H1 (cell line): Measurements from ENCODE around the gene CACNA1C. TPM values are rescaled to one million over a fixed set of nuclear protein-coding genes. Genes with fewer than 3 reads are reported as not detected.

Experiments
- CTCF ChIA-PET: fragments of 300-600 bp; sonication (Branson Sonifier 250); formaldehyde crosslinking; loops from one replicate; lab custom pipeline; 2021; ENCODE audit not compliant: partially characterized antibody; lab: Charles Lee
- POLR2A ChIA-PET: fragments of 300-600 bp; sonication (Branson Sonifier 250); formaldehyde crosslinking; loops from one replicate; lab custom pipeline; 2021; ENCODE audit warnings: inconsistent platforms; ENCODE audit not compliant: partially characterized antibody; lab: Charles Lee
- DNase-seq, 2 experiments: peaks; one replicate each; pipeline versions ENCODE4 v3.0.0 to v3.0.0-alpha.2; 2010 to 2022; ENCODE audit warnings: low spot score in 2 of 2, low read depth in 1 of 2, mixed read lengths in 1 of 2
- FAIRE-seq: peaks from 2 replicates; lab custom pipeline; 2011; peaks lifted over from hg19 to GRCh38; lab: Jason Lieb, UNC
- H2AFZ ChIP-seq: 2 replicates; pipeline ENCODE4 v1.8.1; 2012; ENCODE audit warnings: low read length, inconsistent platforms
- H2AK5ac ChIP-seq: 2 replicates; pipeline ENCODE4 v1.6.1; 2013; ENCODE audit warnings: low read depth, low read length
- H2BK120ac ChIP-seq: replicated peaks from 2 replicates; pipeline ENCODE3; 2013; ENCODE audit warnings: low read depth, low read length, inconsistent platforms
- H2BK12ac ChIP-seq: 2 replicates; pipeline ENCODE4 v1.6.1; 2013; ENCODE audit warnings: low read depth, low read length
- H2BK15ac ChIP-seq: 2 replicates; pipeline ENCODE4 v1.6.1; 2013; ENCODE audit warnings: low read length
- H2BK20ac ChIP-seq: 2 replicates; pipeline ENCODE4 v1.6.1; 2013; ENCODE audit warnings: low read length
- H2BK5ac ChIP-seq: 2 replicates; pipeline ENCODE4 v1.6.1; 2013; ENCODE audit warnings: low read depth, low read length
- H3K14ac ChIP-seq: 2 replicates; pipeline ENCODE4 v1.6.1; 2013; ENCODE audit warnings: inconsistent platforms; ENCODE audit not compliant: insufficient read length
- H3K18ac ChIP-seq: 2 replicates; pipeline ENCODE4 v1.6.1; 2013; ENCODE audit warnings: low read length; ENCODE audit errors: extremely low read depth
- H3K23ac ChIP-seq: 2 replicates; pipeline ENCODE4 v1.6.1; 2013; ENCODE audit warnings: inconsistent platforms; ENCODE audit not compliant: insufficient read length
- H3K23me2 ChIP-seq: 2 replicates; pipeline ENCODE4 v1.6.1; 2013; ENCODE audit warnings: low read depth, low read length
- H3K27ac ChIP-seq: 2 replicates; pipeline ENCODE4 v1.6.1; 2011; ENCODE audit warnings: low read depth, low read length, inconsistent platforms
- H3K27me3 ChIP-seq, 4 experiments: replicated peaks in 1 of 4; 1 replicate in 1 of 4; 2 replicates in 3 of 4; pipeline versions ENCODE4 v1.6.1 to v1.8.1; 2011 to 2013; ENCODE audit warnings: low read length in 3 of 4, mild to moderate bottlenecking in 3 of 4, inconsistent platforms in 2 of 4, mixed read lengths in 2 of 4, moderate library complexity in 1 of 4; ENCODE audit not compliant: control insufficient read depth in 3 of 4, insufficient read depth in 3 of 4; ENCODE audit errors: extremely low read depth in 1 of 4
- H3K36me3 ChIP-seq, 4 experiments: 2 replicates each; pipeline versions ENCODE4 v1.6.1 to v1.8.1; 2011 to 2013; ENCODE audit warnings: mild to moderate bottlenecking in 4 of 4, low read length in 3 of 4, moderate library complexity in 2 of 4, control low read depth in 1 of 4, inconsistent platforms in 1 of 4; ENCODE audit not compliant: insufficient read depth in 4 of 4, control insufficient read depth in 2 of 4
- H3K4ac ChIP-seq: replicated peaks from 2 replicates; pipeline ENCODE3; 2013; ENCODE audit warnings: low read length, low read depth, mixed read lengths, inconsistent platforms; ENCODE audit not compliant: insufficient read length
- H3K4me1 ChIP-seq, 4 experiments: replicated peaks in 1 of 4; 1 replicate in 1 of 4; 2 replicates in 3 of 4; pipeline versions ENCODE4 v1.6.1 to v1.8.1; 2011 to 2013; ENCODE audit warnings: low read length in 3 of 4, inconsistent platforms in 2 of 4, mixed read lengths in 1 of 4; ENCODE audit not compliant: insufficient read depth in 4 of 4, control insufficient read depth in 3 of 4
- H3K4me2 ChIP-seq, 2 experiments: 2 replicates each; pipeline versions ENCODE4 v1.6.1 to v1.8.1; 2011 to 2013; ENCODE audit warnings: low read depth in 2 of 2, low read length in 2 of 2, control low read depth in 1 of 2, inconsistent platforms in 1 of 2, mild to moderate bottlenecking in 1 of 2; ENCODE audit not compliant: insufficient read depth in 1 of 2
- H3K4me3 ChIP-seq, 4 experiments: fragments of 200-600, 300-600 bp in 1 of 4; sonication (generic), shearing (Covaris generic), sonication (Bioruptor Twin) in 1 of 4; 2 replicates each; pipeline versions ENCODE4 v1.5.1 to v1.8.1; 2011 to 2016; ENCODE audit warnings: low read length in 4 of 4, low read depth in 3 of 4, control low read depth in 2 of 4, inconsistent platforms in 2 of 4, mild to moderate bottlenecking in 2 of 4, mixed read lengths in 1 of 4, moderate library complexity in 1 of 4; ENCODE audit not compliant: insufficient read depth in 2 of 4; ENCODE audit errors: extremely low read depth in 1 of 4
- H3K56ac ChIP-seq: replicated peaks from 2 replicates; pipeline ENCODE3; 2013; ENCODE audit warnings: low read depth, mild to moderate bottlenecking, mixed read lengths, low read length, inconsistent platforms; ENCODE audit not compliant: insufficient read length
- H3K79me1 ChIP-seq: 2 replicates; pipeline ENCODE4 v1.6.1; 2013; ENCODE audit warnings: low read depth, low read length, control low read depth
- H3K79me2 ChIP-seq, 2 experiments: 2 replicates each; pipeline versions ENCODE4 v1.6.1 to v1.8.1; 2012 to 2013; ENCODE audit warnings: low read length in 2 of 2, mild to moderate bottlenecking in 2 of 2, inconsistent platforms in 1 of 2; ENCODE audit not compliant: insufficient read depth in 2 of 2, control insufficient read depth in 1 of 2
- H3K9ac ChIP-seq, 4 experiments: replicated peaks in 1 of 4; 1 replicate in 1 of 4; 2 replicates in 3 of 4; pipeline versions ENCODE4 v1.6.1 to v1.8.1; 2011 to 2013; ENCODE audit warnings: low read depth in 3 of 4, low read length in 3 of 4, control low read depth in 2 of 4, mild to moderate bottlenecking in 2 of 4, moderate library complexity in 2 of 4, inconsistent platforms in 1 of 4; ENCODE audit errors: extremely low read depth in 1 of 4
- H3K9me3 ChIP-seq, 2 experiments: 2 replicates each; pipeline versions ENCODE4 v1.6.1 to v1.8.1; 2012 to 2013; ENCODE audit warnings: mild to moderate bottlenecking in 2 of 2, moderate library complexity in 2 of 2, control low read depth in 1 of 2, inconsistent platforms in 1 of 2, low read depth in 1 of 2, low read length in 1 of 2, mixed read lengths in 1 of 2; ENCODE audit not compliant: insufficient read depth in 2 of 2
- H4K20me1 ChIP-seq, 2 experiments: replicated peaks in 1 of 2; 2 replicates each; pipeline versions ENCODE3 to v1.8.1; 2011 to 2013; ENCODE audit warnings: inconsistent platforms in 2 of 2, low read length in 2 of 2, mild to moderate bottlenecking in 1 of 2; ENCODE audit not compliant: insufficient read depth in 2 of 2, control insufficient read depth in 1 of 2
- H4K5ac ChIP-seq: 2 replicates; pipeline ENCODE4 v1.6.1; 2013; ENCODE audit warnings: low read length, low read depth, mixed read lengths, inconsistent platforms; ENCODE audit not compliant: insufficient read length
- H4K8ac ChIP-seq: 2 replicates; pipeline ENCODE4 v1.8.0; 2013; ENCODE audit warnings: mild to moderate bottlenecking, moderate library complexity, low read length, inconsistent platforms; ENCODE audit not compliant: insufficient read depth; ENCODE audit errors: extremely low read depth
- H4K91ac ChIP-seq: replicated peaks from 2 replicates; pipeline ENCODE3; 2013; ENCODE audit warnings: low read length, mixed read lengths, inconsistent platforms; ENCODE audit not compliant: insufficient read length
- ATF3 ChIP-seq: IDR thresholded peaks from 2 replicates; pipeline ENCODE4 v1.6.1; 2011; ENCODE audit warnings: low read depth, mild to moderate bottlenecking, low read length; ENCODE audit not compliant: insufficient read depth
- CBX5 ChIP-seq: fragments of 300-800, 300-1000 bp; sonication (generic); IDR thresholded peaks from 2 replicates; pipeline ENCODE4 v1.7.1; 2016; ENCODE audit warnings: antibody characterized with exemption, low read length, low read depth
- CHD1 ChIP-seq: IDR thresholded peaks from 2 replicates; pipeline ENCODE4 v1.6.1; 2012; ENCODE audit warnings: low read depth, low read length, improper control_type of control experiment
- CHD2 ChIP-seq: IDR thresholded peaks from 2 replicates; pipeline ENCODE4 v1.6.1; 2012; ENCODE audit warnings: low read length, improper control_type of control experiment
- CREB1 ChIP-seq: IDR thresholded peaks from 2 replicates; pipeline ENCODE4 v1.6.1; 2012; ENCODE audit warnings: inconsistent platforms
- EP300 ChIP-seq, 2 experiments: IDR thresholded peaks; 1 replicate in 1 of 2; 2 replicates in 1 of 2; pipeline ENCODE4 v1.6.1; 2011 to 2012; ENCODE audit warnings: low read depth in 2 of 2, low read length in 2 of 2, mild to moderate bottlenecking in 2 of 2, borderline replicate concordance in 1 of 2, inconsistent platforms in 1 of 2, moderate library complexity in 1 of 2
- GABPA ChIP-seq: IDR thresholded peaks from 2 replicates; pipeline ENCODE4 v1.6.1; 2011; ENCODE audit warnings: mild to moderate bottlenecking, low read length, moderate library complexity, borderline replicate concordance; ENCODE audit not compliant: insufficient read depth
- GTF2F1 ChIP-seq: IDR thresholded peaks from 2 replicates; pipeline ENCODE4 v1.6.1; 2012; ENCODE audit warnings: low read depth, low read length, improper control_type of control experiment, borderline replicate concordance
- POLR2A ChIP-seq, 2 experiments: IDR thresholded peaks; 1 replicate in 1 of 2; 2 replicates in 1 of 2; pipeline ENCODE4 v1.6.1; 2011; ENCODE audit warnings: low read depth in 2 of 2, low read length in 2 of 2, mild to moderate bottlenecking in 2 of 2; ENCODE audit errors: control extremely low read depth in 1 of 2
- POLR2AphosphoS5 ChIP-seq: IDR thresholded peaks from 2 replicates; pipeline ENCODE4 v1.6.1; 2011; ENCODE audit warnings: low read depth, low read length
- SAP30 ChIP-seq: fragments of 300-600 bp; sonication (generic); IDR thresholded peaks from 2 replicates; pipeline ENCODE4 v1.7.1; 2012; ENCODE audit warnings: low read length, moderate library complexity, mild to moderate bottlenecking, inconsistent platforms; ENCODE audit not compliant: insufficient read depth, insufficient replicate concordance
- SP1 ChIP-seq: IDR thresholded peaks from 2 replicates; pipeline ENCODE4 v1.6.1; 2011; ENCODE audit warnings: low read depth, low read length
- TAF1 ChIP-seq: IDR thresholded peaks from 2 replicates; pipeline ENCODE4 v1.6.1; 2011; ENCODE audit warnings: mild to moderate bottlenecking, low read depth, low read length
- WGBS, 2 experiments: shearing (Covaris generic) in 1 of 2; methylation state at CpG; one replicate each; pipeline versions ENCODE4 v1.1.6 to v1.1.7; 2013 to 2015; ENCODE audit warnings: low lambda C conversion rate in 2 of 2, mixed read lengths in 2 of 2, inconsistent platforms in 1 of 2, low coverage in 1 of 2, missing lambda C conversion rate in 1 of 2; ENCODE audit not compliant: insufficient replicate concordance in 2 of 2, insufficient coverage in 1 of 2, insufficient read length in 1 of 2; ENCODE audit errors: extremely low coverage in 1 of 2, missing lambda C conversion rate in 1 of 2; 5-methylcytosine and 5-hydroxymethylcytosine counted together
- polyA plus RNA-seq, 7 experiments: library from polyadenylated mRNA; depleted of rRNA in 3 of 7; stranded (reverse) in 5 of 7; unstranded in 2 of 7; fragments of >200 nt in 5 of 7; fragments of 200-250 nt in 2 of 7; gene quantifications; 1 replicate in 5 of 7; 2 replicates in 1 of 7; 4 replicates in 1 of 7; pipeline versions ENCODE4 v1.2.1 to v1.2.3, GENCODE V29; 2011 to 2013; ENCODE audit warnings: missing spikeins in 2 of 7, mixed read lengths in 2 of 7
- total RNA-seq: library from RNA; stranded (reverse); fragmentation: NEBNext Ultra II Directional; extraction: Animal tissue kit (Norgen Biotek cat#: 25700); gene quantifications from 2 replicates; pipeline ENCODE4 v1.2.1, GENCODE V29; 2021

CACNA1C gene
- total and polyA plus RNA-seq, 2 of the 8 experiments (the other 6 are each of a cell fraction or from before 2014, with no cell fraction given): 1.3 TPM

DNA sequence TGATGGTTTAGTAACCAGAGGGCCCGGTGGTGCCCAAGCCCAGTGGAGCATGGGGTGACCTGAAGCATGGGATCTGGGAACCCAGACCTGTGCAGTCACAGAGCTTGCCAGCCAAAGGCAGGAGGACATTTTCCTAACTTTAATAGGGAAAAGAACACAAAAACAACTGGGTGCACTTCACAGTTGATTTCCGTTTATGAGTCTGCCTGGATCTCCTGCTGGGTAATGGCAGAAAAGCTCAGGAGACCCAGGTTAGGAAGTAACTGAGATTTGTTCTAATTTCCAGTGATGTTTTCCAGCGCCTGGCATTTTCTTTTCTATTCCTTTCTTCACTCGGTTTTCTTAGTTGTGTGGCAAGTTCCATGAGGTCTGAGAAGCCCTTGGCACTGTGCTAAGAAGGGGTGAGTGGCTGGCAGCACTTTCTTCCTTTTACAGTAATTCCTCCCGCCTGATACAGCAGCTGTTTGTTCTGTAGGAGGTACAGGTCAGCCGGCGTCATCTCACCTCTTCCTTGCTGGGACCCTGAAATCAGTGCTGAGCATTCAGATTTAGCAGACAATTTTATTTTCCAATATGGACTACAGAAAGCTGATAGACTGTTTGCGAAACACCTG, 5.1 kb downstream of the CACNA1C start:
- POLR2A ChIA-PET: interaction anchor here (1.0 to 1.5 kb wide), 2 partner anchors 126 to 233 kb away, joined by 3 to 4 read pairs; no protein-coding TSS in a partner anchor
- WGBS, 2 experiments: 80% methylated on average over 8 of the region's 8 CpGs; no CpG with 5 or more reads in 1 of the 2 experiments
- DNase-seq: no peak

More for the DNA sequence above, 5.1 kb downstream of the CACNA1C start:
- Histone ChIP-seq H4K20me1 (no peaks in the 10 kb centered on the region), H3K27ac (no peak overlapping the region), H3K79me1 (0 out of 2 replicates have a peak, but pooled peaks cover 2% of the 10 kb centered on the region), H3K23me2 (peaks cover 11% of the 10 kb centered on the region; the same call in 1 of the 2 replicates), H3K14ac (no peak overlapping the region), H2BK5ac (no peak overlapping the region), H3K9me3 (no peaks in the 10 kb centered on the region), H2AFZ (no peak overlapping the region), H2BK20ac (no peak overlapping the region), H3K4me3 (no peak overlapping the region), H4K91ac (no peak overlapping the region), H3K9ac (no peak overlapping the region), H3K4ac (no peak overlapping the region), H3K4me2 (no peak overlapping the region), H2AK5ac (no peak overlapping the region), H2BK120ac (no peak overlapping the region), H3K56ac (no peak overlapping the region), H4K8ac (no peak overlapping the region), H4K5ac (no peak overlapping the region), H2BK12ac (0 out of 2 replicates have a peak overlapping the region, but pooled peaks have one; percentile 52), H3K18ac (no peak overlapping the region), H3K4me1 (peaks cover 0 to 15% (median 4%) of the 10 kb centered on the region in 4 experiments; a peak in 5 of 7 replicates), H3K23ac (no peak overlapping the region), H3K79me2 (no peaks in the 10 kb centered on the region), H3K27me3 (peaks cover 12 to 35% (median 25%) of the 10 kb centered on the region in 4 experiments), H3K36me3 (no peaks in the 10 kb centered on the region), H2BK15ac (0 out of 2 replicates have a peak overlapping the region, but pooled peaks have one; percentile 92)
- CTCF ChIA-PET: interaction anchor here (0.6 to 16.3 kb wide), 62 partner anchors 8 to 616 kb away, joined by 3 to 252 read pairs (median 5); no protein-coding TSS in a partner anchor
- FAIRE-seq: no peak
- TF ChIP-seq CBX5 (no peak), POLR2A (IDR thresholded peaks at IDR 0.05; ENCODE audit: control extremely low read depth in 1 of 2, low read depth in 2 of 2, low read length in 2 of 2) (no peak), CREB1 (no peak), SP1 (no peak), EP300 (IDR thresholded peaks at IDR 0.05; ENCODE audit: borderline replicate concordance in 1 of 2, low read depth in 2 of 2, low read length in 2 of 2) (no peak), GABPA (no peak), ATF3 (no peak), CHD1 (no peak), GTF2F1 (no peak), CHD2 (no peak), POLR2AphosphoS5 (no peak), TAF1 (no peak), SAP30 (no peak)
